ENCODE results near the gene FN3KRP.

- TF ChIP-seq SUZ12 (IDR thresholded peaks at IDR 0.05; ENCODE audit: extremely low read depth, insufficient read depth, insufficient read length) (no peak), ZNF274 (IDR thresholded peaks at IDR 0.05; ENCODE audit: low read depth, low read length) (no peak), YY1 (IDR thresholded peaks at IDR 0.05; ENCODE audit: insufficient read depth, insufficient read length) (no peak)
Measured at GRCh38 chr17:82692268-82692667, 24.2 kb upstream of the FN3KRP start.

Measured in NT2/D1 (cell line).